DMS153 treated with DMSO at 0.1 percent for 48 hours (cell line): Measurements from ENCODE around the gene MTA3.

Experiments used
- DNase-seq: peaks from one replicate; lab custom pipeline; 2025; ENCODE audit not compliant: unreplicated experiment; lab: John Stamatoyannopoulos, UW

MTA3 gene

GRCh38 chr2:42800981-42801380, 232.5 kb downstream of the MTA3 start:
- DNase-seq, result no peak

GRCh38 chr2:42801381-42801780, 232.9 kb downstream of the MTA3 start:
- no peak for DNase-seq

- no peak for DNase-seq
Measured at GRCh38 chr2:42802150-42802549, 233.7 kb downstream of the MTA3 start.

- no peak for DNase-seq
Measured at GRCh38 chr2:42804338-42804737, 235.9 kb downstream of the MTA3 start.

DNA sequence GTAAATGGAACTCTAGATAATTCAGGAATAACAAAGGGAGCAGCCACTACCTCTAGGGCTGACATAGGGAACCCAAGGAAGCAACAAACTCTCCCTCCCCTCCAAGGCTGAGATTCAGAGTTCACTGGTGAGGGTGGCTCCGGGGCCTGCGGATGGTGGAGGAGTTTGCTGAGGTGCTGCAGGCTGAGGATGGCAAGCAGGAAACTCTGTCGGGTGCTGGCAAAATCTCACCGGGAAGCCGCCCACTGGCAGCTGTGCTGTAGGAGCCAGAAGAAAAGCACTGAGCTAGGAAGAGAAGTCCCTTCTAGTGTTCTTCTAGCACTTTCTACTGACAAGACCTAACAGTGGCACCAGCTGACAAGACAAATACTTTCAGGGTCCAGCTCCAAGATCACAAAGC, 236.5 kb downstream of the MTA3 start:
- no peak for DNase-seq
